BLaER1 treated with 17β-estradiol and CSF1 and Interleukin-3, amounts not matched to agents 10 nM and 100 nM (cell line): Measurements from ENCODE around the gene TBX2.

ENCODE experiments used
- H3K27ac ChIP-seq, 11 experiments: shearing (Covaris generic); formaldehyde crosslinking; 2 replicates each; pipeline ENCODE4 v1.8.1; 2022
- H3K27me3 ChIP-seq, 11 experiments: shearing (Covaris generic); formaldehyde crosslinking; 2 replicates each; pipeline ENCODE4 v1.8.1; 2022
- H3K36me3 ChIP-seq, 11 experiments: shearing (Covaris generic); formaldehyde crosslinking; 2 replicates each; pipeline ENCODE4 v1.8.1; 2022
- H3K4me1 ChIP-seq, 10 experiments: shearing (Covaris generic); formaldehyde crosslinking; 2 replicates each; pipeline ENCODE4 v1.8.1; 2022
- H3K4me2 ChIP-seq, 11 experiments: shearing (Covaris generic); formaldehyde crosslinking; 2 replicates each; pipeline ENCODE4 v1.8.1; 2022
- H3K4me3 ChIP-seq, 10 experiments: shearing (Covaris generic); formaldehyde crosslinking; 2 replicates each; pipeline ENCODE4 v1.8.1; 2022
- H3K9ac ChIP-seq, 11 experiments: shearing (Covaris generic); formaldehyde crosslinking; 2 replicates each; pipeline ENCODE4 v1.8.1; 2022
- H3K9me3 ChIP-seq, 11 experiments: shearing (Covaris generic); formaldehyde crosslinking; replicated peaks in 1 of 11; 2 replicates each; pipeline ENCODE4 v1.8.1; 2022
- H4K20me1 ChIP-seq, 11 experiments: shearing (Covaris generic); formaldehyde crosslinking; 2 replicates each; pipeline ENCODE4 v1.8.1; 2022
- Cebpa-rat ChIP-seq, 11 experiments: shearing (Covaris generic); IDR thresholded peaks; 2 replicates each; pipeline ENCODE4 v1.8.1; 2022

TBX2 gene

DNA sequence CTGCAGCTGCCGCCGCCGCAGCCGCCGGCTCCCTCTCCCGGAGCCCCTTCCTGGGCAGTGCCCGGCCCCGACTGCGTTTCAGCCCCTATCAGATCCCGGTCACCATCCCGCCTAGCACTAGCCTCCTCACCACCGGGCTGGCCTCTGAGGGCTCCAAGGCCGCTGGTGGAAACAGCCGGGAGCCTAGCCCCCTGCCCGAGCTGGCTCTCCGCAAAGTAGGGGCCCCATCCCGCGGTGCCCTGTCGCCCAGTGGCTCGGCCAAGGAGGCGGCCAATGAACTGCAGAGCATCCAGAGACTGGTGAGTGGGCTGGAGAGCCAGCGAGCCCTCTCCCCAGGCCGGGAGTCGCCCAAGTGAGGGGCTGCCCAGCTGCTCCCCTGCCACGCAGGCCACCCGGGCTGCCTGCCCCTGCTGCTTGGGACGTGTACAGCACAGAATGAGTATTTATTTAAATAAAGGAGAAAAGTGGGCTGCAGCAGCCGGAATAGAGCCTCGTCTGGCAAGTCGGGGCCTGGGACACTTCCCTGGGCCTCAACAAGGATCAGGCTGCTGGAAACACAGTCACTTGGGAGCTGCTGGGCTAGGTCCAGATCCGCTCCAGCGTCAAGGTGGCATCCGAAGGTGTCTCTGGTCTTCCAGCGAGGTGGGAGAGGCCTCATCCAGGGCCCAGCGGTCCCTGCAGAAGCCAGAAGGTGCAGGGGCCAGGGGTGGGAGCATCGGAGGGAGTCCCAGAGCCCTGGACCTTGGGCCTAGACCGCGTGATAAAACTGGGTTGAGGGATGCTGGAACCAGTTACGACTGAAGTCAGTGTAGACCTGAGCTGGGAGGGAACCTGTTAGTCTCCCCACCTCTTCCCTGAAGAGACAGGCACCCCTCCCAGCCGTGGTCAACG is 8.8 kb downstream of the TBX2 start:
- H3K9ac ChIP-seq: no peak overlapping the region
- H3K36me3 ChIP-seq: no peaks in the 10 kb centered on the region
- no peak overlapping the region for H3K27ac ChIP-seq
- H3K4me2 ChIP-seq: peak overlapping the region; percentile 86 to 99 (median 94); a peak in 19 of 22 replicates
- peaks cover 0 to 4% (median 0%) of the 10 kb centered on the region in 11 experiments; a peak in 2 of 22 replicates for H3K9me3 ChIP-seq
- peaks cover 0 to 66% (median 61%) of the 10 kb centered on the region in 11 experiments; a peak in 19 of 22 replicates for H4K20me1 ChIP-seq
- peak overlapping the region in 6 of 10 experiments; percentile 60 to 72 (median 66); a peak in 9 of 20 replicates for H3K4me3 ChIP-seq
- H3K4me1 ChIP-seq: peaks cover 27 to 56% (median 51%) of the 10 kb centered on the region in 10 experiments
- TF ChIP-seq Cebpa-rat (IDR thresholded peaks at IDR 0.05): no peak
- peaks cover 97 to 100% (median 100%) of the 10 kb centered on the region in 11 experiments for H3K27me3 ChIP-seq

DNA sequence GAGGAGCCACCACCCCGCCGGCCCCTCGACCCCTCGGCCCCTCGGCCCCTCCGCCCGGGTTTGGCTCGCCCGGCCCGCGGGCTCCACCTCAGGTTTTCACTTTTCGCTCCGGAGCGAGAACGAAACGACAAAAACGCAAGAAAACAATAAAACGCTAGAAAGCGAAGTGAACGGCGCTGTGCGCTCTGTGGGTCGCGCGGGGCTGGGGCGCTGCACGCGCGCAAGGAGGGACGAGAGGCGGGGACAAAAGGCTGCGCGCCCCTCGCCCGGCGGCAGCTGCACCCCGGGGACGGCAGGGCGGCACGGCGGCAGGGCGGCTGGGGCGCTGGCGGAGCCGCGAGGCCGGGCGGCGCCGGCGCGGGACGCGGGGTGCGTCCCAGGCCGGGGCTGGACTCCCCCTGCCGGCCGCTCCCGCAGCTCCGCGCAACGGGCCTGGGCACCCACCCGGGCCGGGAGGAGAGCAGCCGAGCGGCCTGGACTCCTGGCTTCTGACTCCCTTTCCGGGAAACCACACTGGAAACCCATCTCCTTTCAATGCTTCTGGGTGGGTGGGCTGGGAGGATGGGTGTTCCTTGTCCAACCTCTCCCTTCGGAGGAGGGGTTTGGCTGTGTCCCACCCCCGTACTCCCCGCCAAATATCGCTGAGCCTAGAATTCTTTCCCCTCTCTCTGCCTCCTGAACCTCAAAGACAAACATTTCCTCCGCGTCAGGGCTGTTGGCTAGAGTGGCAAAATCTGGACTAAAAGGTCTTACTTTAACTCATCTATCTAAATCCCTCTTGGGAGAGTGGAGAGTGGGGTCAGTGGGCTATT is 9.9 kb downstream of the TBX2 start:
- TF ChIP-seq Cebpa-rat (IDR thresholded peaks at IDR 0.05): no peak
- H3K27me3 ChIP-seq: peaks cover 88 to 100% (median 95%) of the 10 kb centered on the region in 11 experiments
- H3K4me2 ChIP-seq: peak overlapping the region; percentile 86 to 99 (median 94)
- H3K9ac ChIP-seq: peak overlapping the region; percentile 37 to 70 (median 64); a peak in 19 of 22 replicates
- peaks cover 0 to 55% (median 50%) of the 10 kb centered on the region in 11 experiments; a peak in 19 of 22 replicates for H4K20me1 ChIP-seq
- peaks cover 0 to 5% (median 0%) of the 10 kb centered on the region in 11 experiments; a peak in 2 of 22 replicates for H3K9me3 ChIP-seq
- no peaks in the 10 kb centered on the region for H3K36me3 ChIP-seq
- H3K4me3 ChIP-seq: peak overlapping the region; percentile 60 to 72 (median 66)
- peaks cover 19 to 45% (median 40%) of the 10 kb centered on the region in 10 experiments for H3K4me1 ChIP-seq
- H3K27ac ChIP-seq: no peak overlapping the region

DNA sequence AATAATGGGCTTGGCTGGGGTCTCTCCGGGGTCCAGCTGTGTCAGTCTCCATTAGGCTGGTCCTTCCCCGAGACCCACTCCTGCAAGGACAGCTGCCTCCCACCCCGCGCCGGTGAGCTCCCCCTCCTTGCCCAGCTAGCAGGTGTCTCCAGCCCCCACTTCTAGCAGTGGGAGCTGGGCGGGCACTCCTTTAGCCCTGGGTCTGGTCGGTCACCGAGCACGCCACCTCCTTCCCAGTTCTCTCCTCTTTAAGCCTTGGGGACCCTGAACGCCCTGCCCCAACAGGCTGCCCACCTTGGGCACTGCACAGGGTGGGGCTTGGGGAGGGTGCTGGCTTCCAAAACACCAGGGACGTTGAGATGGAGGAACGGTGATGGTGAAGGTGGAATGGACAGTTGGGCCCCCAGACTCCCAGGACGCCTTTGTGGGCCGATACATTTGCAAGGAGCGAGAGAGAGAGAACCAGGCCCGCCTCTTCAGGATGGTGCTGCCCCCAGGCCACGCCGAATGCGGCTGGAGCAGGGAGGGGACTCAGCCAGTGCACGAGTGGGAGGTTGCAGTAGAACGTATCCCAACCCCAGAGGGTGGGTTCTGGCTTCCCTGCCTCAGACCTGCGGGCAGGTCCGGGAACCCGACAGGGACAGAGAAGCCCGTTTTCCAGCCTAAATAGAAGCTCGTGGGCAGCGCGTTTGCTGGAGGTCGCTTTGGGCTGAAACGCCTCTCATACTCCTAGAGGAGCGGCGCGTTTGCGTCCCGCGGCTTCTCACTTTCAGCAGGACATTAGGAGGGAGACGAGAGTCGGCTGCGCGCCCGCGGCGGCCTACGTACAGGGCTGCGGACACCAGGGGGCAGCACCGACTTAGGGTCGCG is 10.7 kb downstream of the TBX2 start:
- H3K4me1 ChIP-seq: peaks cover 10 to 36% (median 31%) of the 10 kb centered on the region in 10 experiments
- H3K27ac ChIP-seq: no peak overlapping the region
- no peaks in the 10 kb centered on the region for H3K36me3 ChIP-seq
- peak overlapping the region; percentile 86 to 99 (median 96) for H3K4me2 ChIP-seq
- peaks cover 0 to 5% (median 0%) of the 10 kb centered on the region in 11 experiments; a peak in 2 of 22 replicates for H3K9me3 ChIP-seq
- peak overlapping the region; percentile 14 to 72 (median 67); a peak in 16 of 20 replicates for H3K4me3 ChIP-seq
- peaks cover 0 to 47% (median 41%) of the 10 kb centered on the region in 11 experiments; a peak in 18 of 22 replicates for H4K20me1 ChIP-seq
- peak overlapping the region in 3 of 11 experiments; percentile 68 to 72 (median 69); a peak in 3 of 22 replicates for H3K9ac ChIP-seq
- H3K27me3 ChIP-seq: peaks cover 79 to 99% (median 87%) of the 10 kb centered on the region in 11 experiments
- no peak for TF ChIP-seq Cebpa-rat (IDR thresholded peaks at IDR 0.05)

DNA sequence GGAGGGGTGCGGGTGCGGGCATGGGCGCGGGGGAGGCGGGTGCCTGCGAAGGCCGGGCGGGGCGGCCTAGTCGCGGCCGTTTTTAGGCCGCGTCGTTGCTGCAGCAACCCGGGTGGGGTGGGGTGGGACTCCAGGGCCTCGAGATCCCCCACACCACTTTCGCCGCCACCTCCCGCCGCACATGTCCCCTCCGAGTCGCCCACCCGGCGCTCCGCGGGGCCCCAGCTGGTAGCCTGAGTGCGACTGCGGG is 11.3 kb downstream of the TBX2 start:
- no peak for TF ChIP-seq Cebpa-rat (IDR thresholded peaks at IDR 0.05)
- H3K4me3 ChIP-seq: peak overlapping the region; percentile 60 to 72 (median 67)
- H3K9ac ChIP-seq: peak overlapping the region in 10 of 11 experiments; percentile 57 to 78 (median 72); a peak in 17 of 22 replicates
- peak overlapping the region; percentile 86 to 99 (median 96) for H3K4me2 ChIP-seq
- no peaks in the 10 kb centered on the region for H3K36me3 ChIP-seq
- H3K27ac ChIP-seq: peak overlapping the region in 3 of 11 experiments; percentile 24 to 58 (median 47); a peak in 4 of 22 replicates
- H3K4me1 ChIP-seq: peaks cover 10 to 40% (median 32%) of the 10 kb centered on the region in 10 experiments
- H4K20me1 ChIP-seq: peaks cover 0 to 46% (median 35%) of the 10 kb centered on the region in 11 experiments; a peak in 18 of 22 replicates
- H3K9me3 ChIP-seq: peaks cover 0 to 5% (median 0%) of the 10 kb centered on the region in 11 experiments; a peak in 2 of 22 replicates
- peaks cover 73 to 93% (median 81%) of the 10 kb centered on the region in 11 experiments for H3K27me3 ChIP-seq

DNA sequence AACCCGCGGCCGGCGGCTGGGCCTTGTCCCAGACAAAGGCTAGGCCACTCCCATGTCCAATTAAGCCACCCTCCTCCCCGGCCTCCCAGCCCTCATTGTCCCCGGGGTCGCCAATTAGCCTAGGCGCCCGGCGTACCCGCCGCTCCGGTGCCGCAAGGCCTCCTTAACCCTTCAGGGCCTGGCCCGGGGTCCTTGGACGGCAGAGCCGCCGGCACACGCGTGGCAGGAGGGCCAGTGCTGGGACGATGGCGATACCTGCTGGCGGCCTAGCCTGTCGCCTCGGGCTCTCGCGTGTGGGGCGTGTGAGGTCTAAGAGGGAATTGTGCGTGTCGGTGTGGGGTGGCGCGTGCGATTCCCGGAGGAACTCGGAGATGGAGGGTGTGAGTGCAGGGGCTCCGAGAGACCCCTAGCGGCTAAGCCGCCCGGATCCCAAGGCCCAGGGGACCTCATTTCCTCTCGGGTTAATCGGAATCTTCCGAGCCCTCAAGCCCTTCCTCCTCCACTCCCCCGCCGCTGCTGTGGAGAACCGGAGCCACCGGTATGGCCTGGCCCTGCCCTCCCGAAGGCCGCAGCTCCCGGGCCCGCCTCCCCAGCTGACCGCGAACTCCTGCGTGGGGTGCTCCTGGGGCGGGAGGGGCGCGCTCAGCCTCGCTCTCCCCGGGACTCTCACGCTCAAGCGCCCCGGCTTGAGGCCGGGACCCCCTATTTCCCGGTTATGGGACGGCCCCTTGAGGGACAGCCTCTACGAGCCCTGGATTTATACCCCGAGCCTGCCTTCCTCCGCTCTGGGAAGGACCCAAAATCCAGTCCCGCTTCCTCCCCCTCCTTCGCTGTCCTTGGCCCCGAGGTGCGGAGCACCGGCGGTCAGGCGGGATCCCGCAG is 11.9 kb downstream of the TBX2 start:
- no peak for TF ChIP-seq Cebpa-rat (IDR thresholded peaks at IDR 0.05)
- peaks cover 10 to 46% (median 37%) of the 10 kb centered on the region in 10 experiments for H3K4me1 ChIP-seq
- peaks cover 0 to 47% (median 31%) of the 10 kb centered on the region in 11 experiments; a peak in 16 of 22 replicates for H4K20me1 ChIP-seq
- H3K4me2 ChIP-seq: peak overlapping the region; percentile 86 to 99 (median 96)
- H3K4me3 ChIP-seq: peak overlapping the region; percentile 60 to 72 (median 67)
- H3K27ac ChIP-seq: peak overlapping the region in 8 of 11 experiments; percentile 3 to 58 (median 40); a peak in 9 of 22 replicates
- peaks cover 0 to 5% (median 0%) of the 10 kb centered on the region in 11 experiments; a peak in 2 of 22 replicates for H3K9me3 ChIP-seq
- no peaks in the 10 kb centered on the region for H3K36me3 ChIP-seq
- H3K9ac ChIP-seq: peak overlapping the region; percentile 49 to 78 (median 72); a peak in 21 of 22 replicates
- H3K27me3 ChIP-seq: peaks cover 68 to 87% (median 76%) of the 10 kb centered on the region in 11 experiments

DNA sequence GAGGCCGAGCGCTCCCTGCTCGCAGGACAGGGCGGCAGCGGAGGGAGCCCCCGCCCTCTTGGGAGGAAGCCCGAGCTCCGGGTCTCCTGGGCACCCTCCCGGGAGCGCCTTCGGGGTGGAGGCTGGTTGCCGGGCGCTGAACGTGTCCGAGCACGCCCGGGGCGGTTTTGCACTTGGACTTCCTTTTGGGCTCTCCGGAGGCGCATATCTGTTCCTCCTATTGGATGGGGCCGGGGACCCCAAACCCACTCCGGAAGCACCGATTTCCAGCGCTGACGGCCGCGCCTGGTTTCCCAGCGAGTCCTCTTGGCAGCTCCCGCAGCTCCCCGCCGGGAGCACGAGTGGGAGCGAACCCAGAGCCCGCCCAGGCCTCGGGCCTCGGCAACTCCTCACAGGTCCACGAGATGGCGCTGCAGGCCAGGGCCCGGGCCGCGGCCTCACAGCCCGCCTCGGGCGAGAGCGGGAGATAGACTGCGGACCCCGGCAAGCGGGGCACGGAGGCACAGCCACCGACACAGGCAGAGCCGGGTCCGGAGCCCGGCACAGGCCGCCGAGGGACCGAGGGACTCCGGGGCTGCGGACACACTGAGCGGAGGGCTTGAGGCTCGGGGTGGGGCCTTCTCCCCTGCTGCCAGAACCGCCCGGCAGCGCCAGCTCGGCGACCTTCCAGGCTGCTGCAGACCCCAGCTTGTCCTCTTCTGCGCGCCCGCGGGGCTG is 12.7 kb downstream of the TBX2 start:
- peaks cover 0 to 5% (median 0%) of the 10 kb centered on the region in 11 experiments; a peak in 2 of 22 replicates for H3K9me3 ChIP-seq
- peak overlapping the region; percentile 86 to 99 (median 96) for H3K4me2 ChIP-seq
- no peaks in the 10 kb centered on the region for H3K36me3 ChIP-seq
- peak overlapping the region; percentile 60 to 72 (median 67) for H3K4me3 ChIP-seq
- TF ChIP-seq Cebpa-rat (IDR thresholded peaks at IDR 0.05): no peak
- peaks cover 0 to 43% (median 25%) of the 10 kb centered on the region in 11 experiments; a peak in 16 of 22 replicates for H4K20me1 ChIP-seq
- H3K4me1 ChIP-seq: peaks cover 10 to 52% (median 39%) of the 10 kb centered on the region in 10 experiments
- H3K9ac ChIP-seq: peak overlapping the region; percentile 49 to 78 (median 72); a peak in 21 of 22 replicates
- peaks cover 60 to 79% (median 68%) of the 10 kb centered on the region in 11 experiments for H3K27me3 ChIP-seq
- H3K27ac ChIP-seq: peak overlapping the region in 7 of 11 experiments; percentile 3 to 58 (median 40); a peak in 7 of 22 replicates
